H1 (cell line): ENCODE data around the gene CASP1.

Experiments
- CTCF ChIP-seq, 3 experiments: IDR thresholded peaks; 1 replicate in 2 of 3; 2 replicates in 1 of 3; pipeline versions ENCODE4 v1.5.1 to v1.6.1; 2011; ENCODE audit warnings: low read length in 3 of 3, mild to moderate bottlenecking in 3 of 3, inconsistent platforms in 2 of 3, low read depth in 1 of 3, moderate library complexity in 1 of 3; ENCODE audit not compliant: insufficient read depth in 1 of 3; ENCODE audit errors: control extremely low read depth in 1 of 3
- EP300 ChIP-seq, 2 experiments: IDR thresholded peaks; 1 replicate in 1 of 2; 2 replicates in 1 of 2; pipeline ENCODE4 v1.6.1; 2011 to 2012; ENCODE audit warnings: low read depth in 2 of 2, low read length in 2 of 2, mild to moderate bottlenecking in 2 of 2, borderline replicate concordance in 1 of 2, inconsistent platforms in 1 of 2, moderate library complexity in 1 of 2
- JUND ChIP-seq: IDR thresholded peaks from 2 replicates; pipeline ENCODE4 v1.6.1; 2011; ENCODE audit warnings: mild to moderate bottlenecking, improper control_type of control experiment, low read length
- MAX ChIP-seq: IDR thresholded peaks from 2 replicates; pipeline ENCODE4 v1.6.1; 2012; ENCODE audit warnings: inconsistent platforms
- NANOG ChIP-seq: IDR thresholded peaks from 2 replicates; pipeline ENCODE4 v1.6.1; 2011; ENCODE audit warnings: low read length, low read depth, mild to moderate bottlenecking, inconsistent platforms; ENCODE audit not compliant: insufficient read depth, poor library complexity, severe bottlenecking
- NRF1 ChIP-seq: IDR thresholded peaks from 2 replicates; pipeline ENCODE4 v1.6.1; 2011; ENCODE audit warnings: mild to moderate bottlenecking, low read depth, low read length, improper control_type of control experiment
- PHF8 ChIP-seq: fragments of 200-600 bp; sonication (generic); conservative IDR thresholded peaks from 2 replicates; pipeline ENCODE4 v1.7.1; 2012; ENCODE audit warnings: low read depth, mild to moderate bottlenecking, inconsistent platforms, low read length, moderate library complexity
- POLR2A ChIP-seq, 2 experiments: IDR thresholded peaks; 1 replicate in 1 of 2; 2 replicates in 1 of 2; pipeline ENCODE4 v1.6.1; 2011; ENCODE audit warnings: low read depth in 2 of 2, low read length in 2 of 2, mild to moderate bottlenecking in 2 of 2; ENCODE audit errors: control extremely low read depth in 1 of 2

- no peak for TF ChIP-seq CTCF (IDR thresholded peaks at IDR 0.05; ENCODE audit: control extremely low read depth in 1 of 3, insufficient read depth in 1 of 3, low read depth in 1 of 3, low read length in 3 of 3)
- TF ChIP-seq NANOG, result no peak
- no peak for TF ChIP-seq NRF1
- TF ChIP-seq MAX, result no peak
- no peak for TF ChIP-seq POLR2A (IDR thresholded peaks at IDR 0.05; ENCODE audit: control extremely low read depth in 1 of 2, low read depth in 2 of 2, low read length in 2 of 2)
- no peak for TF ChIP-seq PHF8
- no peak for TF ChIP-seq JUND
- TF ChIP-seq EP300 (IDR thresholded peaks at IDR 0.05; ENCODE audit: borderline replicate concordance in 1 of 2, low read depth in 2 of 2, low read length in 2 of 2), result no peak
These were observed 42.2 kb downstream of the CASP1 start for GRCh38 chr11:104992781-104993180.
